Loucy (cell line): ENCODE results near the gene H1-8.

Experiments used
- H2AFZ ChIP-seq: fragments of 200-600 bp; sonication (generic); 2 replicates; pipeline ENCODE4 v1.6.0; 2016; ENCODE audit warnings: antibody characterized with exemption, mild to moderate bottlenecking, low read length, moderate library complexity
- H3F3A ChIP-seq: fragments of 200-600 bp; 2 replicates; pipeline ENCODE4 v1.6.0; 2016; ENCODE audit warnings: antibody characterized with exemption, low read depth, mild to moderate bottlenecking
- H3K27me3 ChIP-seq: fragments of 200-600 bp; sonication (generic); 2 replicates; pipeline ENCODE4 v1.6.1; 2014; ENCODE audit warnings: low read length, mild to moderate bottlenecking; ENCODE audit not compliant: insufficient read depth, poor library complexity, severe bottlenecking
- H3K36me3 ChIP-seq: fragments of 200-600 bp; sonication (generic); 2 replicates; pipeline ENCODE4 v1.6.1; 2016; ENCODE audit warnings: low read length; ENCODE audit not compliant: insufficient read depth
- H3K4me1 ChIP-seq: fragments of 200-600 bp; sonication (generic); 2 replicates; pipeline ENCODE4 v1.5.1; 2014; ENCODE audit warnings: low read length, mild to moderate bottlenecking; ENCODE audit not compliant: insufficient read depth, poor library complexity, severe bottlenecking
- H3K4me2 ChIP-seq: fragments of 200-600 bp; sonication (generic); 2 replicates; pipeline ENCODE4 v1.6.0; 2014; ENCODE audit warnings: antibody characterized with exemption, low read length, low read depth, mild to moderate bottlenecking; ENCODE audit not compliant: poor library complexity, severe bottlenecking
- H3K4me3 ChIP-seq: fragments of 200-600 bp; sonication (generic); 2 replicates; pipeline ENCODE4 v1.5.1; 2014; ENCODE audit warnings: low read length, mild to moderate bottlenecking, mixed read lengths; ENCODE audit not compliant: poor library complexity, severe bottlenecking
- H3K79me2 ChIP-seq: fragments of 200-600 bp; sonication (generic); 2 replicates; pipeline ENCODE4 v1.6.1; 2014; ENCODE audit warnings: low read length; ENCODE audit not compliant: insufficient read depth
- H3K9ac ChIP-seq: fragments of 200-600 bp; sonication (generic); 2 replicates; pipeline ENCODE4 v1.6.0; 2014; ENCODE audit warnings: mild to moderate bottlenecking, low read depth, low read length, moderate library complexity; ENCODE audit not compliant: poor library complexity, severe bottlenecking
- H3K9me2 ChIP-seq: fragments of 200-600 bp; sonication (generic); replicated peaks from 2 replicates; pipeline ENCODE4 v1.6.1; 2016; ENCODE audit warnings: low read depth, low read length, mixed read lengths
- H3K9me3 ChIP-seq: fragments of 200-600 bp; sonication (generic); 2 replicates; pipeline ENCODE4 v1.6.1; 2014; ENCODE audit warnings: mild to moderate bottlenecking, antibody characterized with exemption, low read length, low read depth; ENCODE audit not compliant: insufficient read depth
- H4K20me1 ChIP-seq: fragments of 200-600 bp; sonication (generic); 2 replicates; pipeline ENCODE4 v1.6.0; 2014; ENCODE audit warnings: antibody characterized with exemption, low read length, mild to moderate bottlenecking; ENCODE audit not compliant: insufficient read depth, poor library complexity, severe bottlenecking
- CTCF ChIP-seq: fragments of 200-600 bp; sonication (generic); conservative IDR thresholded peaks from 2 replicates; pipeline ENCODE4 v1.5.1; 2014; ENCODE audit warnings: mild to moderate bottlenecking, antibody characterized with exemption, low read length
- EZH2phosphoT487 ChIP-seq: fragments of 200-600 bp; IDR thresholded peaks from 2 replicates; pipeline ENCODE4 v1.6.1; 2018; ENCODE audit warnings: antibody characterized with exemption, mild to moderate bottlenecking, moderate library complexity, borderline replicate concordance

The H1-8 gene

GRCh38 chr3:129548104-129548965 lies 5.4 kb downstream of the H1-8 start:
- Histone ChIP-seq H2AFZ (no peak overlapping the region), H3K79me2 (no peaks in the 10 kb centered on the region), H3K9ac (no peak overlapping the region), H3K4me2 (no peak overlapping the region), H3K4me3 (no peak overlapping the region), H4K20me1 (no peaks in the 10 kb centered on the region), H3K4me1 (no peaks in the 10 kb centered on the region), H3K9me3 (no peaks in the 10 kb centered on the region), H3F3A (no peaks in the 10 kb centered on the region), H3K9me2 (no peaks in the 10 kb centered on the region), H3K27me3 (no peaks in the 10 kb centered on the region), H3K36me3 (no peaks in the 10 kb centered on the region)
- no peak for TF ChIP-seq EZH2phosphoT487
- no peak for TF ChIP-seq CTCF

GRCh38 chr3:129549006-129549800 lies 6.2 kb downstream of the H1-8 start:
- H4K20me1 ChIP-seq, result no peaks in the 10 kb centered on the region
- no peak overlapping the region for H2AFZ ChIP-seq
- H3K9me3 ChIP-seq, result no peaks in the 10 kb centered on the region
- H3K4me2 ChIP-seq, result no peak overlapping the region
- H3K27me3 ChIP-seq, result no peaks in the 10 kb centered on the region
- H3K36me3 ChIP-seq, result no peaks in the 10 kb centered on the region
- H3K4me1 ChIP-seq, result no peaks in the 10 kb centered on the region
- no peaks in the 10 kb centered on the region for H3F3A ChIP-seq
- peak overlapping the region; percentile 11 for H3K9ac ChIP-seq
- TF ChIP-seq CTCF (no peak), EZH2phosphoT487 (no peak)
- no peaks in the 10 kb centered on the region for H3K9me2 ChIP-seq
- no peak overlapping the region for H3K4me3 ChIP-seq
- no peaks in the 10 kb centered on the region for H3K79me2 ChIP-seq

GRCh38 chr3:129549805-129550204 lies 6.8 kb downstream of the H1-8 start:
- no peaks in the 10 kb centered on the region for H3K79me2 ChIP-seq
- H4K20me1 ChIP-seq, result no peaks in the 10 kb centered on the region
- H2AFZ ChIP-seq, result no peak overlapping the region
- peak overlapping the region; percentile 11 for H3K9ac ChIP-seq
- H3K27me3 ChIP-seq, result no peaks in the 10 kb centered on the region
- no peaks in the 10 kb centered on the region for H3K9me3 ChIP-seq
- H3K36me3 ChIP-seq, result no peaks in the 10 kb centered on the region
- TF ChIP-seq CTCF (no peak), EZH2phosphoT487 (no peak)
- H3K4me3 ChIP-seq, result no peak overlapping the region
- H3F3A ChIP-seq, result no peaks in the 10 kb centered on the region
- no peaks in the 10 kb centered on the region for H3K4me1 ChIP-seq
- no peak overlapping the region for H3K4me2 ChIP-seq
- no peaks in the 10 kb centered on the region for H3K9me2 ChIP-seq
